Activated CD4-positive, alpha-beta T cell treated with anti-CD3 and anti-CD28 coated beads, Interleukin-10, Interleukin-2, amounts not matched to agents 100 ng/mL and 50 ng/mL, durations not matched to agents 16 hours and 8 hours (primary cell): ENCODE measurements around the gene HBA1.
"Not testable (repeated sequence)": the region's sequence is repeated elsewhere in the genome, so short reads cannot be mapped to it uniquely, and the experiment has no call there.

Experiments used
- DNase-seq: peaks from one replicate; pipeline ENCODE4 v3.0.0-alpha.2; 2020

Gene HBA1

DNA sequence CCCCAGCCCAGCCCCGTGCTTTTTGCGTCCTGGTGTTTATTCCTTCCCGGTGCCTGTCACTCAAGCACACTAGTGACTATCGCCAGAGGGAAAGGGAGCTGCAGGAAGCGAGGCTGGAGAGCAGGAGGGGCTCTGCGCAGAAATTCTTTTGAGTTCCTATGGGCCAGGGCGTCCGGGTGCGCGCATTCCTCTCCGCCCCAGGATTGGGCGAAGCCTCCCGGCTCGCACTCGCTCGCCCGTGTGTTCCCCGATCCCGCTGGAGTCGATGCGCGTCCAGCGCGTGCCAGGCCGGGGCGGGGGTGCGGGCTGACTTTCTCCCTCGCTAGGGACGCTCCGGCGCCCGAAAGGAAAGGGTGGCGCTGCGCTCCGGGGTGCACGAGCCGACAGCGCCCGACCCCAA lies 474 bp upstream of the HBA1 start:
- not testable (repeated sequence) for DNase-seq

DNA sequence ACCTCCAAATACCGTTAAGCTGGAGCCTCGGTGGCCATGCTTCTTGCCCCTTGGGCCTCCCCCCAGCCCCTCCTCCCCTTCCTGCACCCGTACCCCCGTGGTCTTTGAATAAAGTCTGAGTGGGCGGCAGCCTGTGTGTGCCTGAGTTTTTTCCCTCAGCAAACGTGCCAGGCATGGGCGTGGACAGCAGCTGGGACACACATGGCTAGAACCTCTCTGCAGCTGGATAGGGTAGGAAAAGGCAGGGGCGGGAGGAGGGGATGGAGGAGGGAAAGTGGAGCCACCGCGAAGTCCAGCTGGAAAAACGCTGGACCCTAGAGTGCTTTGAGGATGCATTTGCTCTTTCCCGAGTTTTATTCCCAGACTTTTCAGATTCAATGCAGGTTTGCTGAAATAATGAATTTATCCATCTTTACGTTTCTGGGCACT lies 928 bp downstream of the HBA1 start:
- no peak for DNase-seq

DNA sequence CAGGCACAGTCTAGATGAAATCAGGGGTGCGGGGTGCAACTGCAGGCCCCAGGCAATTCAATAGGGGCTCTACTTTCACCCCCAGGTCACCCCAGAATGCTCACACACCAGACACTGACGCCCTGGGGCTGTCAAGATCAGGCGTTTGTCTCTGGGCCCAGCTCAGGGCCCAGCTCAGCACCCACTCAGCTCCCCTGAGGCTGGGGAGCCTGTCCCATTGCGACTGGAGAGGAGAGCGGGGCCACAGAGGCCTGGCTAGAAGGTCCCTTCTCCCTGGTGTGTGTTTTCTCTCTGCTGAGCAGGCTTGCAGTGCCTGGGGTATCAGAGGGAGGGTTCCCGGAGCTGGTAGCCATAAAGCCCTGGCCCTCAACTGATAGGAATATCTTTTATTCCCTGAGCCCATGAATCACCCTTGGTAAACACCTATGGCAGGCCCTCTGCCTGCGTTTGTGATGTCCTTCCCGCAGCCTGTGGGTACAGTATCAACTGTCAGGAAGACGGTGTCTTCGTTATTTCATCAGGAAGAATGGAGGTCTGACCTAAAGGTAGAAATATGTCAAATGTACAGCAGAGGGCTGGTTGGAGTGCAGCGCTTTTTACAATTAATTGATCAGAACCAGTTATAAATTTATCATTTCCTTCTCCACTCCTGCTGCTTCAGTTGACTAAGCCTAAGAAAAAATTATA lies 1.6 kb downstream of the HBA1 start:
- no peak for DNase-seq

DNA sequence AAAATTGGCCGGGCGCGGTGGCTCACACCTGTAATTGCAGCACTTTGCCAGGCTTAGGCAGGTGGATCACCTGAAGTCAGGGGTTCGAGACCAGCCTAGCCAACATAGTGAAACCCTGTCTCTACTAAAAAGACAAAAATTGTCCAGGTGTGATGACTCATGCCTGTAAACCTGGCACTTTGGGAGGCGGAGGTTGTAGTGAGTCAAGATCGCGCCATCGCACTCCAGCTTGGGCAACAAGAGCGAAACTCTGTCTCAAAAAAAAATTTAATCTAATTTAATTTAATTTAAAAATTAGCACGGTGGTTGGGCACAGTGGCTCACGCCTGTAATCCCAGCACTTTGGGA lies 2.2 kb downstream of the HBA1 start:
- no peak for DNase-seq

DNA sequence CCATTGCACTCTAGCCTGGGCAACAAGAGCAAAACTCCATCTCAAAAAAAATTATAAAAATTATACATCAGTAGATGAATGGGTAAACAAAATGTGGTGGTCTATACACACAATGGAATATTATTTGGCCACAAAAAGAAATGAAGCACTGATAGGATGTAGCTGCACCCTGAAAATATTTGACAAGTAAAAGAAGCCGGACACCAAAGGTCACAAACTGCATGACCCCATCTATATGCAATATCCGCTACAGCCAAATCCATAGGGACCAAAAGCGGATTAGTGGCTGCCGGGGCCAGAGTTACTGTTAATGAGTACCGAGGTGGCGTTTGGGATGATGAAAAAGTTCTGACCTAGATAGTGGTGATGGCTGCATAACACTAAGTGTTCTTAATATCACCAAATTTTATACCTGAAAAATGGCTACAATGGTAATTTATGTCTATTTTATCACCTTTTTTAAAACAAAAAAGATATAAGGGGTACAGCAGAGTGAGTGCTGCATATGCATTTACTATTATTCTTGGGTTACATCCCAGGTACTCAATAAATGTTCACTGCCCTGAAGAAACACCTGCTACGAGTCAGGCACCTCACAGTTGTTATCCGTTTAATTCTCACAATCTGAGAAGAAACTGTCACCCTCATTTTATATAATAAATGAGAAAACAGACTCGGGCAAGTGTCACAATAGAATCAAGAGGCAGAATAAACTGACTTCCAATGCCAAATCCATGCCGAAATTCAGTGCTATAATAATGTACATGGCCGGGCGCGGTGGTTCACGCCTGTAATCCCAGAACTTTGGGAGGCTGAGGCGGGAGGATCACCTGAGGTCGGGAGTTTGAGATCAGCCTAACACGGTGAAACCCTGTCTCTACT lies 3.0 kb downstream of the HBA1 start:
- DNase-seq = no peak

DNA sequence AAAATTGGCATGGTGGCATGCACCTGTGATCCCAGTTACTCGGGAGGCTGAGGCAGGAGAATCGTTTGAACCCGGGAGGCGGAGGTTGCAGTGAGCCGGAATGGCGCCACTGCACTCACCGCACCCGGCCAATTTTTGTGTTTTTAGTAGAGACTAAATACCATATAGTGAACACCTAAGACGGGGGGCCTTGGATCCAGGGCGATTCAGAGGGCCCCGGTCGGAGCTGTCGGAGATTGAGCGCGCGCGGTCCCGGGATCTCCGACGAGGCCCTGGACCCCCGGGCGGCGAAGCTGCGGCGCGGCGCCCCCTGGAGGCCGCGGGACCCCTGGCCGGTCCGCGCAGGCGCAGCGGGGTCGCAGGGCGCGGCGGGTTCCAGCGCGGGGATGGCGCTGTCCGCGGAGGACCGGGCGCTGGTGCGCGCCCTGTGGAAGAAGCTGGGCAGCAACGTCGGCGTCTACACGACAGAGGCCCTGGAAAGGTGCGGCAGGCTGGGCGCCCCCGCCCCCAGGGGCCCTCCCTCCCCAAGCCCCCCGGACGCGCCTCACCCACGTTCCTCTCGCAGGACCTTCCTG lies 3.7 kb downstream of the HBA1 start, which contains the start of gene HBQ1:
Gene HBQ1 (plus strand): TSS at position 359 of the 575 bp plus-strand sequence. CDS start 28 bp downstream, at position 387.
- peak; percentile 35 for DNase-seq

DNA sequence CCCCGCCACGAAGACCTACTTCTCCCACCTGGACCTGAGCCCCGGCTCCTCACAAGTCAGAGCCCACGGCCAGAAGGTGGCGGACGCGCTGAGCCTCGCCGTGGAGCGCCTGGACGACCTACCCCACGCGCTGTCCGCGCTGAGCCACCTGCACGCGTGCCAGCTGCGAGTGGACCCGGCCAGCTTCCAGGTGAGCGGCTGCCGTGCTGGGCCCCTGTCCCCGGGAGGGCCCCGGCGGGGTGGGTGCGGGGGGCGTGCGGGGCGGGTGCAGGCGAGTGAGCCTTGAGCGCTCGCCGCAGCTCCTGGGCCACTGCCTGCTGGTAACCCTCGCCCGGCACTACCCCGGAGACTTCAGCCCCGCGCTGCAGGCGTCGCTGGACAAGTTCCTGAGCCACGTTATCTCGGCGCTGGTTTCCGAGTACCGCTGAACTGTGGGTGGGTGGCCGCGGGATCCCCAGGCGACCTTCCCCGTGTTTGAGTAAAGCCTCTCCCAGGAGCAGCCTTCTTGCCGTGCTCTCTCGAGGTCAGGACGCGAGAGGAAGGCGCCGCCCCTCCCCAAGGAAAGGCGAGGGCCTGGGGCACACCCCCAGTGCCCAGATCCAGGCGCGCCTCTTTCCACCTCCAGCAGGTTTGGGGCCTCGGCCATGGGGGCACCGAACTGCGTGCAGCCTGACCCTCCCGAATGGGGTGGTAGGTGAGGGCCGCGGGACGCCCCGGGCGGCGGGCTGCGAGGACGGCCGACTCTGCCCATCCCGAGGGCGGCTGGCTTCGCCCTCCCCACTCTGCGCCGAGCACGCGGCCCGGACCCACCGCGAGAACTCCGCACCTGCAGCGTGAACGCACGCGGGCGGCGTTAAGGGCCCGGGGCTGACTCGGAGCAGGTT lies 4.4 kb downstream of the HBA1 start:
- DNase-seq = peak; percentile 86

DNA sequence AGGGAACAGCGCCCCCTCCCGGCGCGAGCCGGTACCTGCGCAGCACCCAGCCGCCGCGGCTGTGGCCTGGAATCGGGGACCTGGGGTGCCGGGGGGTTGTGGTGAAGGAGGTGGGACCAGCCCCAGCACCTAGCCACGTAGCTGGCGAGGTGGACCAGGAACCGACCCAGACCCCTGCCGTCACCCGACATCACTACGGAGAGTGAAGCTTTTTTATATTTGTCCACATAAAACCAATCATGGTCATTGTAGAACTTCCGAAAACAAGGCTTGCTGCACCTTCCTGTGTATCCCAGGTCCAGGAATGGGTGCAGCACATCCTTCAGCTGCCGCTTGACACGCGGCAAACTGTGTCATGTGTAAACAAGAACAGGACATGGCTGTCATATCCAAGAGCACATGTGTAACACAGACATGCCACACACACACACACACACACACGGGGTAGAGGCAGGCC lies 5.1 kb downstream of the HBA1 start:
- no peak for DNase-seq

DNA sequence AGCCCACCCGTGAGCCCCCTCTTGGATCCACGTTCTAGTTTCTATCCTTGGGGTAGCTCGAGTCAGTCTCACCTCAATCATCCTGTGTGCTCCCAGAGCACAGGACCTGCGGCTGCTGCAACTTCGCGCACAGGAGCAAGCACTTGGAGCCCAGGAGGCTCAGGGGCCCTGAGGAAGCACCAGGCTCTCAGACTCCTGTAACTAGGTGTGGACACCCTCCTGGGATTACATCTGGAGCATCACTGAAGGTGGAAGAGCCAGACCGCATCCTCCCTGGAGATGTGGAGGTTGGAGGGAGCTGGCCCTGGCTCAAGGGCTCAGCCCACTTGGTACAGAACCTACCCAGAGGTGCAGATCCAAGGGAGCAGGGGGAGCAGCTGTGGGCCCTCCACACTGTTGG lies 6.5 kb downstream of the HBA1 start:
- no peak for DNase-seq

DNA sequence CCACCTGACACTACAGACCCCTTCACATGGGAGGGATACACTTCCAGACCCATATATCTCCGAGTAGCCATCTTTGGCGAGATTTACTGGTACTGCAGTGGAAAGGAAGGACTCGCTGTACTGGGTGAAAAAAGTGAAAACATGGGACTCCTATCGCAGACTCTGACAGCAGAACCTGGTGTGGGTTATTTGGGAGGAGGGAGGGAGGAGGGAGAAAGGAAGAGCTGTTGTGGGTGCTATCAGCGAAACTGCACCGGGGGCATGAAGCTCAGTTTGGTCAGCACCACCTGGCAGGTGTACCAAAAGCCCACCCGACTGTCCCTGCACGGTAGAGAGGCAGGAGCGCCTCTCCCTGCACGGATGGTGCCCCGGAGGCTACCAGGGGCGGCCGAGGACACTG lies 8.7 kb downstream of the HBA1 start:
- no peak for DNase-seq

DNA sequence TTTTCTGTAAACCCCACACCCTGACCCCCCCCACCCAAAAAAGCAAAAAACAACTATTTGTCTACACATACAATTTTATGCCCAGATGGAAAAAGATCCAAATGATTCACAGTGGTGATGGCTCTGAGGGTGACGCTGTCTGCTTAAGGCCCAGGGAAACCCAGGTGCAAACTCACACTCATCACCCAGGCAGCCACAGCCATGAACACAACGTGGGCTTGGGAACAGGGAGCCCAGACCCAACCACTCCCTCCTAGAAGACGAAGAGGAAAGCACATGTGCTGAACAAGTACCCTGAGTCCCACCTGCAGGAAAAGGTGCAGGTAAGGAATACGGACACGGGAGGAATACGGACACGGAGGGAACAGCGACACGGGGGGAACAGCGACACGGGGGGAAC lies 9.2 kb downstream of the HBA1 start:
- no peak for DNase-seq

DNA sequence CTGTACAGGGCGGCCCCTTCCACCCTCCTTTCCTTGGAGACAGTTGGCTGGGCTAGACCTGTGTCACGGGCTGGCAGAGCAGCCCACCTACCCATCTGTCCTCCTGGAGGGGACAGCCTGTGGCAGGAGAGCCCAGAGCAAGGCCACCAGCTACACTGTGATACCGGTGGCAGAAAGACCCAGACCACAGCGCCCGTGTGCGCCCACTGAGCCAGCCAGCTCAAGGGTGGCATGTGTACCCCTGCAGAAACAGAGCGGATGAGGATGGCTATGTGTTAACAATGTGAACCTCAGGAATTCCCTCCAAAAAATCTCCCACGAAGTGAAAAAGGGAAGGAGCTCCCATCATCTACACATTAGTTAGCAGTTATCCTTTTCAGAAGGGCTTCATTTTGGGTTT lies 10.8 kb downstream of the HBA1 start:
- DNase-seq = no peak

DNA sequence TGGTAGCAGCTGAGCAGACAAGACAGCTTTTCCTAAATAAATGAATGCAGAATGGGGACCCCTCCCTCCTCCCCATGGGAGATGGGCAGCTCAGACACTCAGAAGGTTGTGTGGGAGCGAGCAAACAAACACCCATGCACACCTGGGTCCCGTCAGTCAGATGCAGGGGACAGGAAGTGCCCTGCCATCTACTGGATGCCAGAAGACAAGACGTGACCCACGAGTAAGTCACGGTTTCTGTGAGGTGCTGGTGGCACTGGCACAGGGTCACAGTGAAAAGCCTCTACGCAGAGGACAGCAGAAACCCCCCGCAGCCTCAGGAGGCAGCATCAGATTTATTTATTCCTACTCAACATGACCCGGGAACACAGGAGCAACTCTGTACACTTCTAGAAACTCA lies 12.2 kb downstream of the HBA1 start:
- peak; percentile 30 for DNase-seq

DNA sequence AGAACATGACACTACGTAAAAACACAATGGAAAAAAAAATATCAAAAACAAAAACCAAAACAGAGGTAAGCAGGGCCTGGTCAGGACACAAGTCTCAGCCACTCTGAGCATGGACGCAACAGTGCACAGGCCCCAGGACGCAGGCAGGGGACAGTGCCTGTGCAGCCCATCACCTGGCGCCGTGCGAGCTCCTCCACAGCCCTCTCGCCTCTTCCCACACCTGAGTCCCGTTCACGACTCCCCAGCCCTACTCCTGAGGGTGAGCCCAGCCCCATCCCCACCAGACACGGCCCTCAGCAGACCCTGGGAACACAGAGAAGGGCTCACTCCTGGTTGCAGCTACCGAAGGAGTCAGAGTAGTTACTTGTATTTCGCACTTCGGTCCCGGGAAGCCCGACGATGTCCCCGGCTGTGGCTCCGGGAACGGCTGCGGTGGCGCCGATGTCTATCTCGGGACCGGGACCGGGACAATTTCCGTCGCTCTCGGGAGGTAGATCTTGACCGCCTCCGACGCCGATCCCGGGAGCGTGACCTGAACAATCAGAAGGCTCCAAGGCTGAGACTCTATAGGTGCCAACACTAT lies 13.2 kb downstream of the HBA1 start:
- no peak for DNase-seq

DNA sequence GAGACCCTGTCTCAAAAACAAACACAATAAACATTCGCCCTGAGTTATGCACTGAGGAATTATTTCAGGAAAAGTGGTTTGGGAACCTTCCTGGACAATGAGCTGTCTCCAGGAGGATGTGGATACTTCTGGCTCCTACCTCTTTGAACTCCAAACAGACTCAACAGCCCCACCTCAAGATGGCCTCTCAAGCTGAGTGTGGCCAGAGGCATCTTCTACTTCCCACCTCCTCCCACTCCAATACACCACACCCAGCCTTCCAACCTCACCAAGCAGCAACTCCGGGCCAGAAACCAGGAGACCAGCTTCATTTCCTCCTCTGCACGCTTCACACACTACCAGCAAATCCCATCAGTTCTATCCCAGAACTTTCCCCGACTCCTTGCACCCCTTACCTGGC lies 15.4 kb downstream of the HBA1 start:
- no peak for DNase-seq

DNA sequence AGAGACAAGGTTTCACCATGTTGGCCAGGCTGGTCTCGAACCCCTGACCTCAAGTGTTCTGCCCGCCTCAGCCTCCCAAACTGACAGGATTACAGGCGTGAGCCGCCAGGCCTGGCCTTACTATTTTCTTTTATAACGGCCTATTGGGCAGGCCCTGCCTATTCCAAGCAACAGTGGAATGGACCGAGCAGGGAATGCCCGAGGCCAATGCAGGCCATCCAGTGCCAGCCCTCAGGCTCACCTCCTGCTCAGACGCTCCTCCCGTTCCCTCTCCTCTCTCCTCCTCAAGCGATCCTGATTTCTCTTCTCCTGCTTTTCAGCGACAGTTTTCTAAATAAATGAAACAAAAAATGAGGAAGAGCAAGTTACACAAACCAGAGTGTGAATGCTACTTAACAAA lies 16.2 kb downstream of the HBA1 start:
- no peak for DNase-seq

DNA sequence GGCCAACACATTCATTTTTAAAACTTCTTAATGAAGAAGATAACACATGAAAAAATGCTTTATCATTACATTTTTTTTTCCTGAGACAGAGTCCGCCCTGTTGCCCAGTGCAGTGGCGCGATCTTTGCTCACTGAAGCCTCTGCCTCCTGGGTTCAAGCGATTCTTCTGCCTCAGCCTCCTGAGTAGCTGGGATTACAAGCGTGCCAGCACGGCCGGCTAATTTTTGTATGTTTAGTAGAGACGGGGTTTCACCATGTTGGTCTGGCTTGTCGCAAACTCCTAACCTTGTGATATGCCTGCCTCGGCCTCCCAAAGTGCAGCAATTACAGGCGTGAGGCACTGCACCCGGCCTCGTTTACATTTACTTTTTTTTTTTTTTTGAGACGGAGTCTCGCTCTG lies 17.0 kb downstream of the HBA1 start:
- no peak for DNase-seq

DNA sequence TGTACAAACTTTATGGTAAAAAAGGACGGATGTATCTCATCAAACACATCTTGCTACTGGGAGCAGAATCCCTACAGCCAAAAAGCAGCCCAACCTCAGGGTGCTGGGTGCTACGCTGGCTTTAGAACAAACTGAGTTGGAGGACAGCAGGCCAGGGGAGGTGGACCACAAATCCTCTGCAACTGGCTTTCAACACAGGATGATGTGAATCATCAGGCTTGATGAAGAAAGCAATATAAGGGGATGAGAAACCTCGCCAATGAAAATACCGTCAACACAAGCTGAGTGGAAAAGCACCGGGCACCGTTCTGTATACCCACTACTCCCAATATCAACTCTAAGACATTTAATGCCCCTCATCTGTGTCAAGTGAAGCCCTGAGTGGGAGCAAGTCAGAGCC lies 18.0 kb downstream of the HBA1 start:
- no peak for DNase-seq

DNA sequence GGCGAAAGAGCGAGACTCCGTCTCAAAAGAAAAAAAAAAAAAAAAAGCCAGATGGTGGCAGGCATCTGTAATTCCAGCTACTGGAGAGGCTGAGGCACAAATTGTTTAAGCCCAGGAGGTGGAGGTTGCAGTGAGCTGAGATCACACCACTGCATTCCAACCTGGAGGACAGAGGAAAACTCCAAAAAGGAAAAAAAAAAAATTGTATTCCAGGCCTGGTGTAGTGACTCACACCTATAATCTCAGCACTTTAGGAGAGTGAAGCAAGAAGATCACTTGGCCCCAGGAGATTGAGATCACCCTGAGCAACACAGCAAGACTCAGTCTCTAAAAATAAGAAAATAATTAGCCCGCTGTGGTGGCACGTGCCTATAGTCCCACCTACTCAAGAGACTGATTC lies 23.9 kb downstream of the HBA1 start:
- DNase-seq = no peak

DNA sequence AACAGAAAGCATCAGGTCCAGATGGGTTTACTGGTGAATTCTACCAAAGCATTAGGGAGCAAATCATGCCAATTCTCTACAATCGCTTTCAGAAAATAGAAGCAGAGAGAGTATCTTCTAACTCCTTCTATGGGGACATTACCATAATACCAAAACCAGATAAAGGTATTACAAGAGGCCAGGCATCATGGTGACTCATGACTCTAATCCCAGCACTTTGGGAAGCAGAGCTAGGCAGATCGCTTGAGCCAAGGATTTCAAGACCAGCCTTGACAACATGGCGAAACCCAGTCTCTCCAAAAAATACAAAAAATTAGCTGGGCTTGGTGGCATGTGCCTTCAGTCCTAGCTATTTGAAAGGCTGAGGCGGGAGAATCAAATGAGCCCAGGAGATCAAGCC lies 26.8 kb downstream of the HBA1 start:
- DNase-seq = no peak

DNA sequence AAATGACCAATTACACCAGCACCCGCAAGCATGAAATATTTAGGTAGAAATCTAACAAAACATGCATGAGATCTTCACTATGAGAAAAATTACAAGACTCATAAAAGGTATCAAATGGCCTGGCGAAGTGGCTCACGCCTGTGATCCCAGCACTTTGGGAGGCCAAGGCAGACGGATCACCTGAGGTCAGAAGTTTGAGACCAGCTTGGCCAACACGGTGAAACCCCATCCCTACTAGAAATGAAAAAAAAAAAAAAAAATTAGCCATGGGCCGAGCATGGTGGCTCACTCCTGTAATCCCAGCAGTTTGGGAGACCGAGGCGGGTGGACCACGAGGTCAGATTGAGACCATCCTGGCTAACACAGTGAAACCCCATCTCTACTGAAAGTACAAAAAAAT lies 27.6 kb downstream of the HBA1 start:
- not testable (repeated sequence) for DNase-seq

DNA sequence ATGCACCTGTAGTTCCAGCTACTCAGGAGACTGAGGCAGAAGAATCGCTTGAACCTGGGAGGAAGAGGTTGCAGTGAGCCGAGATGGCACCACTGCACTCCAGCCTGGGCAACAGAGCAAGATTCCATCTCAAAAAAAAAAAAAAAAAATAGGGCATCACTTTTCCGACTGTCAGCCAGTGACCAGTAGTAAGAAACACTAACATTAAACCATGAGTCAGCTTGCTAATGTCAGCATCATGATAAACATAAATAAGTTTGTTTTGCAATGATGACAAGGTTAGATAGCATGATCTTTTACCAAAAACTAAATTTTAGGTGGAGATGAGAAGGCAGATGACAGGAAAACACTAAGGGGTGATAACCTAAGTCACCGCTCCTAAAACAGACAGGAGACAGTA lies 32.9 kb downstream of the HBA1 start:
- DNase-seq = not testable (repeated sequence)
